GM11168 (cell line): ENCODE data around the gene ANO1.
"Not testable (repeated sequence)": the region's sequence is repeated elsewhere in the genome, so short reads cannot be mapped to it uniquely, and the experiment has no call there.

Experiments
- in situ Hi-C: fragments of 300-500 bp; cut with MboI; formaldehyde crosslinking; loops from one replicate; pipeline ENCODE4 v1.12.0; 2022; ENCODE audit warnings: low sequenced_read_pairs; ENCODE audit not compliant: unreplicated experiment

Gene ANO1

GRCh38 chr11:70078095-70078780 lies at the start of gene ANO1:
ANO1 (plus strand) TSS chr11:70078317; CDS start chr11:70078607, 290 bp downstream.
- in situ Hi-C loops = no loop called here

DNA sequence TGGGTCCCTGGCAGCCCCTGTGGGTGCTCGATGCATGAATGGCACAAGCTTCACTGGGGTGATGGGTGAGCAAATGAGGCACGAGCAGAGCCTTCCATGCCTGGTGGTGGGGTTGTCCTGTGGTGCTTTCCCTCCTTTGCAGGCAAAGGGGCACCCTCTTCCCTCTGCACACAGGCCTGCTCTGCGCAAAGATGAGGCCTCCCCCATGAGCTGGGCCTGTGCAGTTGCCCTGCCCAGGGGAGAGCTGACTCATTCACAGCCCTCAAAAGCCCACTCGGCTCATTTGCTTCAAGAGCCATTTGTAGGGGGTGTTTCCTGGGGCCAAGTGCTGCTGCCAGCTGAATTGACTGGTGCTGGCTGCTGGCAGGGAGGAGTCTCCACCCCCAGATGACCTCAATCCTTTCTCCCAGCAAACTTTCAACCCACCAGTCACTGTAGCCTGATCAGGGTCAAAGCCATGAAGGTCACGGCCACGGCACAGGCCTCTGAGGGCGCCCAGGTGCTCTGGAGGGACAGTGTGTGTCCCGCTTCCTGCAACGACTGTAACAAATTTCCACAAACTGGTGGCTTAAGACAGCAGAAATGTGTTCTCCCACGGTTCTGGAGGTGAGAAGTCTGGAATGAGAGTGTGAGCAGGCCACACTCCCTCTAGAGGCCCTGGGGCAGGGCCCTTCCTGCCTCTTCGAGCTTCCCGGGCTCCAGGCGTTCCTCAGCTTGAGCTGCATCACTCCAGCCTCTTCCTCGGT lies 48.8 kb upstream of the ANO1 start:
- in situ Hi-C loops = no loop called here

- in situ Hi-C loops = no loop called here
Observed at GRCh38 chr11:70029861-70030380, 48.2 kb upstream of the ANO1 start.

- in situ Hi-C loops = no loop called here
Observed at GRCh38 chr11:70030412-70030811, 47.7 kb upstream of the ANO1 start.

DNA sequence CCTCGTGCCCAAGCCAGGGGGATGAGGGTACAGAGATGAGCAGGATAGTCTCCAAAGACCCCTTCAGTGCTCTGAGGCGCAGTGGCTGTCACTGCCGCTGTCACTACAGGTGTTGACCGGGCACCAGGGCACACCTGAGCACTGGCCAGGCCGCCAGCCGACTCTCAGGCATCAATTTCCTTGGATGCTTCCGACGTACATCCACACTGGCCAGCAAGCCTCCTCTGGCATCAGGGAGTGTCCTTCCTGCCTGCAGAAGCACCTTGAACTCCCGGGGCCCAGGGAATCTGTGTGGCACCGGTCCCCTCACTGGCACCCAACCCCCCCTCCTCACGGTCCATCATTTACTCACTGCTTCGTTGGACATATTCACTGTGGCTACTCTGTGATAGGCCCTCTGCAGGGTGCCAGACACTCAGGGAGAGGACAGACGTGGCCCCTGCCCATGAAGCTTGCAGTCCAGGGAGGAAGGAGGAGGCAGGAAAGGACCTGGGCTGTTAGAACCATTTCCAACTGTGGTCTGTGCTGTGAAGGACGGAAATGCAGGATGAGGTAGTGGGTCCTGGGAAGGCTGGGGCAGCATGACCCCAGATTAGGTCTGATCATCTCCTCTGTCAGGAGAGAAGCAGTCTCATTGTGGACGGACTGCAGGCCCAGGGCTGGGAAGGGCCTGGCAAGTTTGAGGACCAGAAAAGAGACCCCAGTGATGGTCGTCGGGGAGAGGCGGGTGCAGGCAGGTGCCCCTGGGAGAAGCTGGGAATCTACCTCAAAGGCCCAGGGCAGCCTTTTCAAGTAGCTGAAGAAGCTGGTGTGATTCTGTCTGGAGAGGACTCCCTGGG lies 46.3 kb upstream of the ANO1 start:
- in situ Hi-C loops = no loop called here

- in situ Hi-C loops = no loop called here
Observed at GRCh38 chr11:70032470-70032795, 45.7 kb upstream of the ANO1 start.

DNA sequence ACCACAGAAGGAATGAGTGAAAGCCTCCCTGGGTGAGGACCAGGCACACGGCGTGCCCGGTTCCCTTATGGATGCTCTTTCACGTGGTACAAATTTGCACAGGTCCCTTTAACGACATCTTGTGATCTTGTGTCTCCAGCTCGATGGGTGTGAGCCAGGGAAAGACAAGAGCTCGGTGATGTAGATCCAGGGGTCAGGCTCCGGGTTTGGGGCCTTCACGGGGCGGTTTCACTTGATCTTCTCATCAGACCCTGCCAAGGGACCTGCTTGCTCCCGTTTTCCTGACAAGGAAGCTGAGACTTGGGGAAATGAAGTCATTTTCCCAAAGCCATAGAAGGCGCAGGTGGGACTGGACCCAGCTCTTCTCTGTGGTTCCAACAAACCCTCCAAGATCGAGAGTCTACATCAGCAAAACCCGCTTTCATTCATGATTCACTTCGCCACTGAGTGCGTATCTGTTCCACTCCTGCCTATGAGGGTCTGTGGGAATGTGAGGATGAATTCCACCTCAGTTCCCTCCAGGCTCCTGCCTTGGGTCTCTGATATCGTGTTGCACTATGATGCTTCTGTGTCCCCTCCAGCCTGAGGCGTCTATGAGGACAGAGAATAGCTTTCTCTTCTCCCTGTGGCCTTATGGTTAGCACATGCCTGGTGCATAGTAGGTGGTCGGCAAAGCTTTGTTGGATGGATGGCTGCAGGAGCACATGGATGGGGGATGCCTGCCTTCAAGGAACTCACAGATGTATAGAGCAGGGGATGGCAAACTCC lies 45.0 kb upstream of the ANO1 start:
- in situ Hi-C loops = no loop called here

DNA sequence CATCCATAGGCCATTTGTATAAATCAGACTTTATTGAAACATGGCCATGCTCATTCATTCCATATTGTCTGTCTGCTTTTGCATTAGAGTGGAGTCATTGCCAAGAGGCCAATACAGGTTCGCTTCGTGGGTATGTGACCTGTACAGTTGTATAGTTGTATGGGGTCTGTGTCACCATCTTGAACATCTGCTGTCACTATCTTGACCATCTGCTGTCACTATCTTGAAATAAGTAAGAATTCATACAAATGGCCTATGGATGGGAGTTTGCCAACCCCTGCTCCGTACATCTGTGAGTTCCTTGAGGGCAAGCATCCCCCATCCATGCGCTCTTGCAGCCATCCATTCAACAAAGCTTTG lies 44.4 kb upstream of the ANO1 start:
- in situ Hi-C loops = no loop called here

DNA sequence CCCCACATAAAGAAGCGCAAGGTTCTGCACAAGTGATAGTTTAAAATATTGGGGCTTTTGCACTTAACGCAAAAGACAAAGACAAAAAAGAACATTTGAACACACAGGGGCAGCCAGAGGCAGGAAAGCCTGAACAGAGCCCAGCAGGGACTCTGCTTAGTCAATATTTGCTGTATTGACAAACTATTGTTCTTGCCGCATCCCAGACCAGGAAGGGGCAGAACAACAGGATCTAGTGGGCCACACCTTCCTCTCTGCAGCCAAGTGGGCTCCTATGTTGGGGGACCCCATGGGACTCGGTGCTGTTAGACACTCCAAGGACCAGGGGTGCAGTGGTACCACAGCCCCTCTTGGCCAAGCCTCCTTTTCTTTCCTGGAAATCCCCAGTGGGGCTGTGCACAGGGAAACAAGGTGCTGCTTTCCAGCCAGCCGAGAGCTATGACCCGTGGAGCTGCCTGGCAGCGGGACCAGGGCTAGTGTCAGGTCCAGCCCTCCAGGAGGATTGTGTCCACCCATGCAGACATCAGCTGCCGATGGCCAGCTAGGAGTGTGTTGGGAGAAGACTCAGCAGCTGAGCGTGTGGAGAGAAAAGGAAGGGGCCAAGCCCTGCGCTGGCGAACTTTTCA lies 43.3 kb upstream of the ANO1 start:
- in situ Hi-C loops = no loop called here

DNA sequence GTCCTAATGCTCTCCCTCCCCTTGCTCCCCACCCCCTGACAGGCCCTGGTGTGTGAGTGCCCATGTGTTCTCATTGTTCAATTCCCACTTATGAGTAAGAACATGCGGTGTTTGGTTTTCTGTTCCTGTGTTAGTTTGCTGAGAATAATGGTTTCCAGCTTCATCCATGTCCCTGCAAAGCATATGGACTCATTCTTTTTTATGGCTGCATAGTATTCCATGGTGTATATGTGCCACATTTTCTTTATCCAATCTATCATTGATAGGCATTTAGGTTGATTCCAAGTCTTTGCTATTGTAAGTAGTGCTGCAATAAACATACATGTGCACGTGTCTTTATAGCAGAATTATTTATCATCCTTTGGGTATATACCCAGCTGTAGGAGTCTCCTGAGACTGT lies 42.5 kb upstream of the ANO1 start:
- in situ Hi-C loops = not testable (repeated sequence)

DNA sequence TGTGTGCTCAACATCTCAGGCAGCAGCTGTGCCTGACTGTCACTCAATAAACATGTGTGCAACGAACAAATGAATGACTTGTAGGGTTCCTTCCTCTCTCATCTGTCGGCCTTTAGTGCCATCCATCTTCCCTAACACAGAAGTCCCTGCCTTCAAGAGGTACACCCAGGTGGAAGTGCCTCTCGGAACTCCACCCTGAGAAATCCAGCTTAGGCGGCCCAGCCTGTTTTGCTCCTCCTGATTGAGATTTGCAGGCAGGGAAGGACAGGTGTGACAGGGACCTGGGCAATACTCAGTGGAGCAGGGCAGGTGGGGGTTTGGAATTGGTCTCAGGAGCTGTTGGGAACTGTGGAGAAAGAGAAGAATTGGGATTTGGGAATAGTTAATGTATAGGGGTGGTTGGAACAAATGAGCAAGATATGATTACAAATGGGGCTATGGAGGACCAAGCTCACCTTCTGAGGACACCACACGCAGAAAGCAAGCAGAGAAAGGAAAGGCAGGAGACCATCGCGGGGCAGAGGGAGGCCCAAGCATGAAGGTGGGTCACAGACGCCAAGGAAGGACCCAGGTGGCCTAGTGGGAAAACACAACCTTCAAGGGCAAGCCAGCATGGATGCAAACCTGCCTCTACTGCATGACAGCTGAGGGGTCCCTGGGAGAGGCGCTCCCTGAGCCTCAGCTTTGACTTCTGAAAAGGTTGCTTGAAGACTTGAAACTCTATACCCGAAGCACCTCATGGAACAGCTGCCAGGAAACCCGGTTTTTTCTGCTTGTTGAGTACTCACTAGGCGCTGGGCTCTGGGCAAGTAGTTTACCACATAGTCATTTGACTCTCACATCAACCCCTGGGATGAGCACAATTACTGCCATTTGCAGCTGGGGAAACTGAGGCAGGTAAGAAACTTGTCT lies 40.9 kb upstream of the ANO1 start:
- in situ Hi-C loops = no loop called here

- in situ Hi-C loops = no loop called here
Observed at GRCh38 chr11:70038034-70038834, 39.9 kb upstream of the ANO1 start.

GRCh38 chr11:70040452-70040851 lies 37.7 kb upstream of the ANO1 start:
- in situ Hi-C loops = no loop called here

DNA sequence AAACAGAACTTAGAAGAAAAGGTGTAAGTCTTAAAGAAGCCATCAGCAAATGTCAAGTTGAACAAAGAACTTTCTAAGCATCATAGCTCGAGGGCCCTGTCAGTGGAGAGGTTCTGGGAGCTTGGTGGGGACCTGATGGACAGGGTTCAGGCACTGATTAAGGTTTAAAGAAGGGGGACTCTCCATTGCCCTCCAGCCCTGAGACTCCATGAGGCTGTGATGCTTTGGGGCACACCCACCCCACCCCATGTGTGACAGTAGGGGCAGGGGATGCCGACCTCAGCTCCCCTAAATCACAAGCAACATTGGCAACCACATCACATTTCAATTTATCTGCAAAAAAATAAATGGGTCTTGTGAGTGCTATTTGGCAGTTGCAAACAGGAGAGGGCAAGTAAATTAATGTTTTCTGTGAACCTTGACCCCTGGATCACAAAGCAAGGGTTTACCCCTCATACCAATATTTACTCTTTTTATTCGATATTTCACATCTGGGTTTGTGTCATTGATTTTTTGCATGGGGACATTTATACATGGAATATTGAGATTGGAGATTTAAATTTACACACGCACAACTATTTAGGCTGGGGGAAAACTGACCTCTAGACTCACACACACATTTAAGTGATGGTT lies 37.1 kb upstream of the ANO1 start:
- in situ Hi-C loops = no loop called here

GRCh38 chr11:70043482-70043881 lies 34.6 kb upstream of the ANO1 start:
- in situ Hi-C loops = no loop called here

- in situ Hi-C loops = no loop called here
Observed at GRCh38 chr11:70046089-70046488, 32.0 kb upstream of the ANO1 start.

DNA sequence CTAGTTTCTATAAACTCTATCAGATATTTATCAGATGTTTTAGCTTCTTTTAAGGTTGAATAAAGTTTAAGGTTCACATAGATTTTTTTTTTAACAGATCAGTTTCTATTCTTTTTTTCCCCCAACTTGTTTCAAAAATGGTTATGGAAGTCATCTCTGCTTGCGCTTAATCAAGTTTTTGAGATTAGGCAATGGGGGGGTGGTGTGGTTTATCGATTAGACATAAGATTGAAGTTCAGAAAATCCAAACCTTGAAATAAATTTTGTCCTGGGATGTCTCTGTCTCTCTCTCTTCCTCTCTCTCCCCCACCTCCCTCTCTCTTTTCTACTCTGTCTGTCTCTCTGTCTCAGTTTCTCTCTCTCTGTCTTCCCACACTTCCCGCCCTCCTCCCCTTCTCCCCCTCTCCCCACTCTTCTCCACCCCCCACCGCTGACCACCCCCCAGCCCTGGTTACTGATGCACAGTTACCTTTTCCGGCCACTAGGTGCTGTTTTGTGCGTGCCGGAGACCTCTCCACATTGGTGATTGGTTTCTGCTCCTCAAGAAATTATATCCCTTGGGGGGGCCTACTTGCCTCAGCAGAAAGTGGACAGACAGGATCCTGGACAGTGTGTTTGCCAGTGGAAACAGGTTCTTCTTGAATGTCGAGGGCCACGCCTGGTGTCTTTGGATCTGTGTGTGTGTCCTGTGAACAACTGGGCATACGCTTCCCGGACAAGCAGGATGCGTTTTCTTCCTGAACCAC lies 29.7 kb upstream of the ANO1 start:
- in situ Hi-C loops = no loop called here
